MCF 10A (cell line): ENCODE data around the gene NLRP11. TPM values are rescaled to one million over a fixed set of nuclear protein-coding genes. Genes with fewer than 3 reads are reported as not detected.

ENCODE experiments used
- BruUV-seq: library from RNA; stranded (reverse); fragments of 400-500 nt; replicated peaks from 2 replicates; lab custom pipeline; 2021; lab: Mats Ljungman, UMichigan
- CTCF ChIA-PET: fragments of 300-600 bp; sonication (Branson Sonifier 250); formaldehyde crosslinking; extraction: SDS; loops from one replicate; lab custom pipeline; 2021; ENCODE audit warnings: antibody characterized with exemption, inconsistent platforms; lab: Yijun Ruan, JAX
- POLR2A ChIA-PET: fragments of 300-600, 350-650 bp; sonication (Branson Sonifier 250); formaldehyde crosslinking; extraction: SDS; loops from one replicate; lab custom pipeline; 2020; ENCODE audit warnings: antibody characterized with exemption, inconsistent platforms; lab: Yijun Ruan, JAX
- DNase-seq: peaks from one replicate; pipeline ENCODE4 v3.0.0-alpha.2; 2018; ENCODE audit not compliant: unreplicated experiment
- H3K27ac Mint-ChIP-seq: one replicate; pipeline ENCODE4 v1.8.0; 2022; ENCODE audit warnings: mild to moderate bottlenecking, low read depth, mixed read lengths; ENCODE audit not compliant: unreplicated experiment
- H3K27me3 Mint-ChIP-seq: one replicate; pipeline ENCODE4 v1.8.0; 2022; ENCODE audit warnings: mixed read lengths; ENCODE audit not compliant: insufficient read depth, unreplicated experiment
- H3K36me3 Mint-ChIP-seq: one replicate; pipeline ENCODE4 v1.8.0; 2022; ENCODE audit warnings: mild to moderate bottlenecking, moderate library complexity, mixed read lengths; ENCODE audit not compliant: insufficient read depth, unreplicated experiment
- H3K4me1 Mint-ChIP-seq: one replicate; pipeline ENCODE4 v1.8.0; 2022; ENCODE audit warnings: mixed read lengths; ENCODE audit not compliant: insufficient read depth, unreplicated experiment
- H3K4me3 Mint-ChIP-seq: one replicate; pipeline ENCODE4 v1.8.0; 2022; ENCODE audit warnings: mild to moderate bottlenecking, moderate library complexity, mixed read lengths; ENCODE audit not compliant: unreplicated experiment
- H3K9me3 Mint-ChIP-seq: one replicate; pipeline ENCODE4 v1.8.0; 2022; ENCODE audit warnings: mixed read lengths; ENCODE audit not compliant: unreplicated experiment
- intact Hi-C: fragments of 100-400 bp; cut with micrococcal nuclease; formaldehyde crosslinking; loops from 2 replicates; pipeline ENCODE4 v1.14.1; 2022
- total RNA-seq: library from RNA; stranded (reverse); gene quantifications from 2 replicates; pipeline ENCODE4 v1.2.3, GENCODE V29; 2022
- TF ChIP-seq, protein P1 (sequence below): fragments of 200-600 bp; IDR thresholded peaks from one replicate; pipeline ENCODE4 v1.8.0; 2022; ENCODE audit warnings: antibody characterized with exemption, mild to moderate bottlenecking; ENCODE audit not compliant: unreplicated experiment

NLRP11 gene
- total RNA-seq, 1 experiment from 2014 or later = not detected

GRCh38 chr19:55836340-55836739 is 4.5 kb upstream of the NLRP11 start, which contains the start of gene NLRP4:
Gene NLRP4, plus strand, starts transcription at chr19:55836540. Its CDS starts 15,541 bp downstream, at chr19:55852081.
- TF ChIP-seq, protein P1, sequence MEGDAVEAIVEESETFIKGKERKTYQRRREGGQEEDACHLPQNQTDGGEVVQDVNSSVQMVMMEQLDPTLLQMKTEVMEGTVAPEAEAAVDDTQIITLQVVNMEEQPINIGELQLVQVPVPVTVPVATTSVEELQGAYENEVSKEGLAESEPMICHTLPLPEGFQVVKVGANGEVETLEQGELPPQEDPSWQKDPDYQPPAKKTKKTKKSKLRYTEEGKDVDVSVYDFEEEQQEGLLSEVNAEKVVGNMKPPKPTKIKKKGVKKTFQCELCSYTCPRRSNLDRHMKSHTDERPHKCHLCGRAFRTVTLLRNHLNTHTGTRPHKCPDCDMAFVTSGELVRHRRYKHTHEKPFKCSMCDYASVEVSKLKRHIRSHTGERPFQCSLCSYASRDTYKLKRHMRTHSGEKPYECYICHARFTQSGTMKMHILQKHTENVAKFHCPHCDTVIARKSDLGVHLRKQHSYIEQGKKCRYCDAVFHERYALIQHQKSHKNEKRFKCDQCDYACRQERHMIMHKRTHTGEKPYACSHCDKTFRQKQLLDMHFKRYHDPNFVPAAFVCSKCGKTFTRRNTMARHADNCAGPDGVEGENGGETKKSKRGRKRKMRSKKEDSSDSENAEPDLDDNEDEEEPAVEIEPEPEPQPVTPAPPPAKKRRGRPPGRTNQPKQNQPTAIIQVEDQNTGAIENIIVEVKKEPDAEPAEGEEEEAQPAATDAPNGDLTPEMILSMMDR = no peak
- H3K27ac Mint-ChIP-seq = no peak within 1 kb of the TSS
- no peaks in the 10 kb centered on the region for H3K4me1 Mint-ChIP-seq
- CTCF ChIA-PET = interaction anchor here (0.7 kb wide), 1 partner anchor 27 kb away, joined by 4 read pairs; no protein-coding TSS in a partner anchor
- peaks cover 6% of the 10 kb centered on the region for H3K9me3 Mint-ChIP-seq
- no TSS peak for BruUV-seq
- no peak within 1 kb of the TSS for H3K4me3 Mint-ChIP-seq
- H3K27me3 Mint-ChIP-seq = no peaks in the 10 kb centered on the region
- H3K36me3 Mint-ChIP-seq = no peaks in the 10 kb centered on the region
- intact Hi-C loops = no loop called here
- POLR2A ChIA-PET = no interaction called here
- DNase-seq = no peak

GRCh38 chr19:55832676-55833075 is 877 bp upstream of the NLRP11 start:
- CTCF ChIA-PET = no interaction called here
- intact Hi-C loops = no loop called here

GRCh38 chr19:55830656-55831055 is 1.1 kb downstream of the NLRP11 start:
- ChIA-PET CTCF (interaction anchor here (0.6 kb wide), 2 partner anchors 13 to 207 kb away, joined by 3 to 6 read pairs; no protein-coding TSS in a partner anchor), POLR2A (no interaction called here)
- H3K36me3 Mint-ChIP-seq = no peaks in the 10 kb centered on the region
- no peak overlapping the region for H3K4me3 Mint-ChIP-seq
- BruUV-seq = no TSS peak
- TF ChIP-seq, protein P1 = no peak
- no peak for DNase-seq
- H3K27ac Mint-ChIP-seq = no peak overlapping the region
- no peaks in the 10 kb centered on the region for H3K4me1 Mint-ChIP-seq
- H3K27me3 Mint-ChIP-seq = no peaks in the 10 kb centered on the region
- intact Hi-C loops = no loop called here
- H3K9me3 Mint-ChIP-seq = peaks cover 9% of the 10 kb centered on the region

More at GRCh38 chr19:55832676-55833075, 877 bp upstream of the NLRP11 start:
- no peaks in the 10 kb centered on the region for H3K27me3 Mint-ChIP-seq
- H3K27ac Mint-ChIP-seq = no peak overlapping the region
- no peaks in the 10 kb centered on the region for H3K4me1 Mint-ChIP-seq
- POLR2A ChIA-PET = no interaction called here
- no peak overlapping the region for H3K4me3 Mint-ChIP-seq
- DNase-seq = no peak
- no peaks in the 10 kb centered on the region for H3K36me3 Mint-ChIP-seq
- TF ChIP-seq, protein P1 = no peak
- no TSS peak for BruUV-seq
- peaks cover 9% of the 10 kb centered on the region for H3K9me3 Mint-ChIP-seq

DNA sequence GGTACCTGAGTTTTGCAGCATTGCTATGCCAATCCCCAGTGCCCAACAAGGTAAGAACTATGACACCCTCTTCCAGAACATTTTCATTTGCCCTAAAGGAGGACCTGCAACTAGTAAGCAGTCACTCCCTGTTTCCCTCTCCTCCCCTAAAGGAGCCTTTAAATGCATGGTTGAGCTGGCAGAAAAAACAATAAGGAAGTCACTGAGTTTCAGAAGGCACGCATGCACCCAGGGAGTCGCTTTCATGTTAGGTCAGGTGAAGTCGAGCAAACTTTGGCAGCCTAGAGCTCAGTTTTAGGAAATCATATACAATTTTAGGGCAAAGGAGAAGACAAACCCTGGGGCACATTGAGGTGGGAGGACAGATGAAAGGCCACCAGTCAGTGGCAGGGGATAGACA is 11.8 kb downstream of the NLRP11 start:
- intact Hi-C loops = no loop called here
- Mint-ChIP-seq H3K27ac (no peak overlapping the region), H3K9me3 (peaks cover 12% of the 10 kb centered on the region), H3K4me1 (no peaks in the 10 kb centered on the region), H3K36me3 (peaks cover 6% of the 10 kb centered on the region), H3K4me3 (no peak overlapping the region), H3K27me3 (no peaks in the 10 kb centered on the region)
- DNase-seq = no peak
- ChIA-PET CTCF (interaction anchor here (0.7 to 1.1 kb wide), 2 partner anchors 103 to 120 kb away, joined by 3 to 4 read pairs; no protein-coding TSS in a partner anchor), POLR2A (no interaction called here)
- BruUV-seq = no TSS peak
- TF ChIP-seq, protein P1 = no peak
